GM23248 (cell line): Measurements from ENCODE around the gene CLCA1.

Experiments
- EZH2 ChIP-seq: fragments of 200-600 bp; sonication (generic); IDR thresholded peaks from 2 replicates; pipeline ENCODE4 v1.6.1; 2018; ENCODE audit warnings: antibody characterized with exemption, mild to moderate bottlenecking; ENCODE audit not compliant: insufficient read depth, poor library complexity, severe bottlenecking
- EZH2phosphoT487 ChIP-seq: fragments of 200-600 bp; sonication (generic); IDR thresholded peaks from 2 replicates; pipeline ENCODE4 v1.6.1; 2018; ENCODE audit warnings: antibody characterized with exemption, moderate library complexity, mild to moderate bottlenecking, low read depth; ENCODE audit not compliant: insufficient read depth

DNA sequence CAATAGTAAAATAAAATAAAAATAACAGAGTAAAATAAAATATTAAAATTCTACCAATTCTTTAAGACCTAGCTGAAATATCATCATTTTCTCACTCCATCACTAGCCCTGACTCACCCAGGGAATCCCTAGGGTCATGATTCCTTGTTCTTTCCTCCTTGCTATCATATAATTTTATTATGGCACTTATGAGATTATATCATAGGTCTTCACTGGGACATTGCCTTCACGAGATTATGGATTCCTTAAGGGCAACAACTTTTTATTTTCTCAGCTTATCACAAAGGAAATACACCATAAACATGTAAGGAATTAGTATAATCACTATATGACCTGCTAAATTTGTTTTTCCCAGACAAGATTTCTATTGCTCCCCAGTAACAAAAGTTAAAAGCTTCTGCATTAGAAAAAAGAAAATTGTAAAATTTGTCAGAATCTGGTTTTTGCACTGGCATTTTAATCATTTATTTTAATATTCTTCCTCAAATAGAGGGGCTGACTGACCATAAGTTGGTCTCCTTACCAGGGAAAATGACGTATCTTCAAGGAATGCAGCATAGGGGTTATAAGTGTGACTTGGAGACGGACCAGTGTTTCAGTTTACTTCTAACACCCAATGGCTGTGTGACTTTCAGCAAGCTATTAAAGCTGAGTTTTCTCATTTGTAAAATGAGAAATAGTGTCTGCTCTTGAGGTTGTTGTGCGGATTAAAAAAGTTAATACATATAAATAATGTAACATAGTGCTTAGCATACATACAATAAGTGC lies 69.4 kb downstream of the CLCA1 start:
- no peak for TF ChIP-seq EZH2
- no peak for TF ChIP-seq EZH2phosphoT487
